Liver (tissue), 9 donors: ENCODE data around the gene RBBP6. TPM values are rescaled to one million over a fixed set of nuclear protein-coding genes. Genes with fewer than 3 reads are reported as not detected.

ENCODE experiments used
- DNase-seq: peaks from one replicate; pipeline ENCODE4 v3.0.0-alpha.2; 2017; ENCODE audit warnings: low spot score
- H3K27ac ChIP-seq, 2 donors: one replicate each; pipeline ENCODE4 v1.7.0; 2013; ENCODE audit warnings: inconsistent platforms in 2 of 2, low read length in 2 of 2, control low read depth in 1 of 2, low read depth in 1 of 2, mild to moderate bottlenecking in 1 of 2
- H3K27me3 ChIP-seq, 4 donors: one replicate each; pipeline versions ENCODE4 v1.6.1 to v1.7.0; 2013; ENCODE audit warnings: low read length in 3 of 4, inconsistent platforms in 1 of 4, mild to moderate bottlenecking in 1 of 4, moderate library complexity in 1 of 4; ENCODE audit not compliant: control insufficient read depth in 4 of 4, insufficient read depth in 4 of 4
- H3K36me3 ChIP-seq, 4 donors: one replicate each; pipeline versions ENCODE4 v1.6.1 to v1.7.0; 2013; ENCODE audit warnings: low read length in 3 of 4, mild to moderate bottlenecking in 3 of 4, low read depth in 1 of 4, moderate library complexity in 1 of 4; ENCODE audit not compliant: control insufficient read depth in 4 of 4, insufficient read depth in 3 of 4
- H3K4me1 ChIP-seq, 4 donors: one replicate each; pipeline versions ENCODE4 v1.6.1 to v1.7.0; 2013; ENCODE audit warnings: low read length in 3 of 4, mild to moderate bottlenecking in 3 of 4, moderate library complexity in 1 of 4; ENCODE audit not compliant: control insufficient read depth in 4 of 4, insufficient read depth in 4 of 4
- H3K4me3 ChIP-seq, 3 donors: one replicate each; pipeline versions ENCODE4 v1.6.1 to v1.7.0; 2013; ENCODE audit warnings: low read length in 3 of 3, control low read depth in 1 of 3, low read depth in 1 of 3, mild to moderate bottlenecking in 1 of 3
- H3K9ac ChIP-seq, 2 donors: one replicate each; pipeline ENCODE4 v1.7.0; 2013; ENCODE audit warnings: low read length in 2 of 2, mild to moderate bottlenecking in 2 of 2, moderate library complexity in 2 of 2, control low read depth in 1 of 2, low read depth in 1 of 2
- H3K9me3 ChIP-seq, 4 donors: one replicate each; pipeline versions ENCODE4 v1.6.1 to v1.7.0; 2013; ENCODE audit warnings: low read length in 3 of 4; ENCODE audit not compliant: control insufficient read depth in 4 of 4
- EGR1 ChIP-seq, 2 donors: IDR thresholded peaks; 2 replicates each; pipeline ENCODE4 v1.6.1; 2016 to 2018; ENCODE audit warnings: antibody characterized with exemption in 2 of 2, low read depth in 2 of 2
- FOXA1 ChIP-seq: IDR thresholded peaks from 2 replicates; pipeline ENCODE4 v1.6.1; 2016; ENCODE audit warnings: antibody characterized with exemption
- FOXA2 ChIP-seq: IDR thresholded peaks from 2 replicates; pipeline ENCODE4 v1.6.1; 2016; ENCODE audit warnings: antibody characterized with exemption
- GABPA ChIP-seq, 2 donors: IDR thresholded peaks in 1 of 2; conservative IDR thresholded peaks in 1 of 2; 2 replicates each; pipeline ENCODE4 v1.6.1; 2016; ENCODE audit warnings: antibody characterized with exemption in 2 of 2, mild to moderate bottlenecking in 1 of 2, moderate library complexity in 1 of 2
- HNF4A ChIP-seq, 2 donors: conservative IDR thresholded peaks; 2 replicates each; pipeline ENCODE4 v1.6.1; 2016; ENCODE audit warnings: antibody characterized with exemption in 2 of 2, mild to moderate bottlenecking in 2 of 2
- HNF4G ChIP-seq: IDR thresholded peaks from 2 replicates; pipeline ENCODE4 v1.6.1; 2016; ENCODE audit warnings: antibody characterized with exemption
- JUND ChIP-seq, 2 donors: IDR thresholded peaks; 2 replicates each; pipeline ENCODE4 v1.6.1; 2016; ENCODE audit warnings: antibody characterized with exemption in 2 of 2
- NR2F2 ChIP-seq: IDR thresholded peaks from 2 replicates; pipeline ENCODE4 v1.6.1; 2016; ENCODE audit warnings: antibody characterized with exemption
- RAD21 ChIP-seq, 2 donors: IDR thresholded peaks; 2 replicates each; pipeline ENCODE4 v1.6.1; 2016; ENCODE audit warnings: antibody characterized with exemption in 2 of 2, mild to moderate bottlenecking in 2 of 2
- RXRA ChIP-seq, 2 donors: IDR thresholded peaks; 2 replicates each; pipeline ENCODE4 v1.6.1; 2017 to 2018; ENCODE audit warnings: antibody characterized with exemption in 2 of 2, mild to moderate bottlenecking in 1 of 2
- SP1 ChIP-seq: IDR thresholded peaks from 2 replicates; pipeline ENCODE4 v1.6.1; 2018; ENCODE audit warnings: antibody characterized with exemption, mild to moderate bottlenecking
- TAF1 ChIP-seq: conservative IDR thresholded peaks from 2 replicates; pipeline ENCODE4 v1.6.1; 2016; ENCODE audit warnings: antibody characterized with exemption, mild to moderate bottlenecking
- YY1 ChIP-seq: IDR thresholded peaks from 2 replicates; pipeline ENCODE4 v1.6.1; 2016; ENCODE audit warnings: antibody characterized with exemption, mild to moderate bottlenecking
- polyA plus RNA-seq, 2 donors: library from polyadenylated mRNA; stranded (reverse) in 1 of 2; unstranded in 1 of 2; fragments of 200-250 nt in 1 of 2; fragments of >200 nt in 1 of 2; fragmentation: Nextera tagmentation in 1 of 2; extraction: Ambion mirVana in 1 of 2; gene quantifications; one replicate each; pipeline versions ENCODE4 v1.2.1 to v1.2.3, GENCODE V29; 2013 to 2015
- total RNA-seq, 2 donors: library from RNA; depleted of rRNA; stranded (reverse); fragments of >200 nt; gene quantifications; one replicate each; pipeline ENCODE4 v1.2.3, GENCODE V29; 2014
- TF ChIP-seq, protein P1 (sequence below): IDR thresholded peaks from 2 replicates; pipeline ENCODE4 v1.6.1; 2016; ENCODE audit warnings: antibody characterized with exemption, mild to moderate bottlenecking
- TF ChIP-seq, protein P2 (sequence below): IDR thresholded peaks from 2 replicates; pipeline ENCODE4 v1.6.1; 2016; ENCODE audit warnings: antibody characterized with exemption
- TF ChIP-seq, protein P3 (sequence below): IDR thresholded peaks from 2 replicates; pipeline ENCODE4 v1.6.1; 2016; ENCODE audit warnings: antibody characterized with exemption
- TF ChIP-seq, protein P4 (sequence below): IDR thresholded peaks from 2 replicates; pipeline ENCODE4 v1.6.1; 2016; ENCODE audit warnings: antibody characterized with exemption
- TF ChIP-seq, protein P5 (sequence below): fragments of 150-350 bp; IDR thresholded peaks from 2 replicates; pipeline ENCODE4 v1.5.1; 2017; ENCODE audit warnings: improper control_type of control experiment, low read depth, low read length; ENCODE audit not compliant: missing input control
- donor health status: healthy.
- donor health status: healthy.
- donor health status: healthy.
- donor health status: healthy.
- donor health status: healthy.

Gene RBBP6
- total and polyA plus RNA-seq, 4 donors = 8.1 to 35.8 (median 11.8) TPM

DNA sequence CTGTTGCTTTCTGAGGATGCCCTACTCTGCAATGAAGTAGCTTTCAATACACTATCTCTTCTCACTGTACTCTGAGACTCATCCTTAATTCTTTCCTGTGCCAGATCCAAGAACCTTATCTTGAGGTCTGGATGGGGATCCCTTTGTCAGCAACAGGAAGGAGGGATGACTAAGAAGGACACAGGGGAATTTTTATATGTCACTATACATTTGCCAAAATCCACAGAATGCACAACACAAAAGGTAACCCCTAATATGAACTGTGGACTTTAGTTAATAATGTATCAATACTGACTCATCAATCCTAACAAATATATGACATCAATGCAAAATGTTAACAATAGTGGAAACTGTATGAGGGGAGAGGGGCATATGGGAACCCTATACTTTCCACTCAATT, 4.7 kb upstream of the RBBP6 start:
- Histone ChIP-seq H3K4me3 (no peak overlapping the region), H3K9me3 (no peaks in the 10 kb centered on the region), H3K9ac (no peak overlapping the region), H3K4me1 (peaks cover 0 to 10% (median 7%) of the 10 kb centered on the region in 4 donors), H3K36me3 (no peaks in the 10 kb centered on the region), H3K27me3 (no peaks in the 10 kb centered on the region), H3K27ac (no peak overlapping the region)
- DNase-seq = no peak
- TF ChIP-seq, protein P1, sequence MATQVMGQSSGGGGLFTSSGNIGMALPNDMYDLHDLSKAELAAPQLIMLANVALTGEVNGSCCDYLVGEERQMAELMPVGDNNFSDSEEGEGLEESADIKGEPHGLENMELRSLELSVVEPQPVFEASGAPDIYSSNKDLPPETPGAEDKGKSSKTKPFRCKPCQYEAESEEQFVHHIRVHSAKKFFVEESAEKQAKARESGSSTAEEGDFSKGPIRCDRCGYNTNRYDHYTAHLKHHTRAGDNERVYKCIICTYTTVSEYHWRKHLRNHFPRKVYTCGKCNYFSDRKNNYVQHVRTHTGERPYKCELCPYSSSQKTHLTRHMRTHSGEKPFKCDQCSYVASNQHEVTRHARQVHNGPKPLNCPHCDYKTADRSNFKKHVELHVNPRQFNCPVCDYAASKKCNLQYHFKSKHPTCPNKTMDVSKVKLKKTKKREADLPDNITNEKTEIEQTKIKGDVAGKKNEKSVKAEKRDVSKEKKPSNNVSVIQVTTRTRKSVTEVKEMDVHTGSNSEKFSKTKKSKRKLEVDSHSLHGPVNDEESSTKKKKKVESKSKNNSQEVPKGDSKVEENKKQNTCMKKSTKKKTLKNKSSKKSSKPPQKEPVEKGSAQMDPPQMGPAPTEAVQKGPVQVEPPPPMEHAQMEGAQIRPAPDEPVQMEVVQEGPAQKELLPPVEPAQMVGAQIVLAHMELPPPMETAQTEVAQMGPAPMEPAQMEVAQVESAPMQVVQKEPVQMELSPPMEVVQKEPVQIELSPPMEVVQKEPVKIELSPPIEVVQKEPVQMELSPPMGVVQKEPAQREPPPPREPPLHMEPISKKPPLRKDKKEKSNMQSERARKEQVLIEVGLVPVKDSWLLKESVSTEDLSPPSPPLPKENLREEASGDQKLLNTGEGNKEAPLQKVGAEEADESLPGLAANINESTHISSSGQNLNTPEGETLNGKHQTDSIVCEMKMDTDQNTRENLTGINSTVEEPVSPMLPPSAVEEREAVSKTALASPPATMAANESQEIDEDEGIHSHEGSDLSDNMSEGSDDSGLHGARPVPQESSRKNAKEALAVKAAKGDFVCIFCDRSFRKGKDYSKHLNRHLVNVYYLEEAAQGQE = no peak
- no peak for TF ChIP-seq SP1
- TF ChIP-seq HNF4A (conservative IDR thresholded peaks at IDR 0.05) = no peak
- TF ChIP-seq, protein P2, sequence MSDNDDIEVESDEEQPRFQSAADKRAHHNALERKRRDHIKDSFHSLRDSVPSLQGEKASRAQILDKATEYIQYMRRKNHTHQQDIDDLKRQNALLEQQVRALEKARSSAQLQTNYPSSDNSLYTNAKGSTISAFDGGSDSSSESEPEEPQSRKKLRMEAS = no peak
- TF ChIP-seq, protein P3, sequence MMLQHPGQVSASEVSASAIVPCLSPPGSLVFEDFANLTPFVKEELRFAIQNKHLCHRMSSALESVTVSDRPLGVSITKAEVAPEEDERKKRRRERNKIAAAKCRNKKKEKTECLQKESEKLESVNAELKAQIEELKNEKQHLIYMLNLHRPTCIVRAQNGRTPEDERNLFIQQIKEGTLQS = no peak
- TF ChIP-seq EGR1 (IDR thresholded peaks at IDR 0.05; ENCODE audit: low read depth in 2 of 2) = no peak
- TF ChIP-seq, protein P4, sequence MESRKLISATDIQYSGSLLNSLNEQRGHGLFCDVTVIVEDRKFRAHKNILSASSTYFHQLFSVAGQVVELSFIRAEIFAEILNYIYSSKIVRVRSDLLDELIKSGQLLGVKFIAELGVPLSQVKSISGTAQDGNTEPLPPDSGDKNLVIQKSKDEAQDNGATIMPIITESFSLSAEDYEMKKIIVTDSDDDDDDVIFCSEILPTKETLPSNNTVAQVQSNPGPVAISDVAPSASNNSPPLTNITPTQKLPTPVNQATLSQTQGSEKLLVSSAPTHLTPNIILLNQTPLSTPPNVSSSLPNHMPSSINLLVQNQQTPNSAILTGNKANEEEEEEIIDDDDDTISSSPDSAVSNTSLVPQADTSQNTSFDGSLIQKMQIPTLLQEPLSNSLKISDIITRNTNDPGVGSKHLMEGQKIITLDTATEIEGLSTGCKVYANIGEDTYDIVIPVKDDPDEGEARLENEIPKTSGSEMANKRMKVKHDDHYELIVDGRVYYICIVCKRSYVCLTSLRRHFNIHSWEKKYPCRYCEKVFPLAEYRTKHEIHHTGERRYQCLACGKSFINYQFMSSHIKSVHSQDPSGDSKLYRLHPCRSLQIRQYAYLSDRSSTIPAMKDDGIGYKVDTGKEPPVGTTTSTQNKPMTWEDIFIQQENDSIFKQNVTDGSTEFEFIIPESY = no peak
- no peak for TF ChIP-seq TAF1
- no peak for TF ChIP-seq NR2F2
- TF ChIP-seq, protein P5, sequence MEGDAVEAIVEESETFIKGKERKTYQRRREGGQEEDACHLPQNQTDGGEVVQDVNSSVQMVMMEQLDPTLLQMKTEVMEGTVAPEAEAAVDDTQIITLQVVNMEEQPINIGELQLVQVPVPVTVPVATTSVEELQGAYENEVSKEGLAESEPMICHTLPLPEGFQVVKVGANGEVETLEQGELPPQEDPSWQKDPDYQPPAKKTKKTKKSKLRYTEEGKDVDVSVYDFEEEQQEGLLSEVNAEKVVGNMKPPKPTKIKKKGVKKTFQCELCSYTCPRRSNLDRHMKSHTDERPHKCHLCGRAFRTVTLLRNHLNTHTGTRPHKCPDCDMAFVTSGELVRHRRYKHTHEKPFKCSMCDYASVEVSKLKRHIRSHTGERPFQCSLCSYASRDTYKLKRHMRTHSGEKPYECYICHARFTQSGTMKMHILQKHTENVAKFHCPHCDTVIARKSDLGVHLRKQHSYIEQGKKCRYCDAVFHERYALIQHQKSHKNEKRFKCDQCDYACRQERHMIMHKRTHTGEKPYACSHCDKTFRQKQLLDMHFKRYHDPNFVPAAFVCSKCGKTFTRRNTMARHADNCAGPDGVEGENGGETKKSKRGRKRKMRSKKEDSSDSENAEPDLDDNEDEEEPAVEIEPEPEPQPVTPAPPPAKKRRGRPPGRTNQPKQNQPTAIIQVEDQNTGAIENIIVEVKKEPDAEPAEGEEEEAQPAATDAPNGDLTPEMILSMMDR = no peak
- TF ChIP-seq JUND (IDR thresholded peaks at IDR 0.05) = no peak
- TF ChIP-seq HNF4G = no peak
- no peak for TF ChIP-seq YY1
- no peak for TF ChIP-seq FOXA1
- no peak for TF ChIP-seq FOXA2
- TF ChIP-seq RXRA (IDR thresholded peaks at IDR 0.05) = no peak
- TF ChIP-seq RAD21 (IDR thresholded peaks at IDR 0.05) = no peak
- TF ChIP-seq GABPA (IDR thresholded peaks at IDR 0.05 in 1 of 2, conservative IDR thresholded peaks at IDR 0.05 in 1 of 2) = no peak
